Left lung (tissue), 10 donors: ENCODE data around the gene EPHB1. TPM values are rescaled to one million over a fixed set of nuclear protein-coding genes. Genes with fewer than 3 reads are reported as not detected.
"Not testable (repeated sequence)": the region's sequence is repeated elsewhere in the genome, so short reads cannot be mapped to it uniquely, and the experiment has no call there.

ENCODE experiments used
- ATAC-seq: fragments of 200-7000 bp; cut with Tn5 transposase; one replicate; pipeline ENCODE4 v1.9.1; 2020; ENCODE audit warnings: moderate library complexity
- DNase-seq, 4 donors: peaks; one replicate each; pipeline ENCODE4 v3.0.0-alpha.2; 2013 to 2020
- H3K27ac ChIP-seq, 2 donors: fragments of 200-600 bp; sonication (generic) in 1 of 2; one replicate each; pipeline versions ENCODE4 v1.5.0 to v1.8.0; 2020 to 2021
- H3K27me3 ChIP-seq, 2 donors: fragments of 200-600 bp; sonication (generic) in 1 of 2; one replicate each; pipeline versions ENCODE4 v1.5.0 to v1.8.0; 2020 to 2021
- H3K36me3 ChIP-seq, 2 donors: fragments of 200-600 bp; sonication (generic) in 1 of 2; one replicate each; pipeline versions ENCODE4 v1.5.0 to v1.8.0; 2020 to 2021
- H3K4me1 ChIP-seq, 2 donors: fragments of 200-600 bp; one replicate each; pipeline ENCODE4 v1.8.0; 2021
- H3K4me3 ChIP-seq, 2 donors: fragments of 200-600 bp; sonication (generic) in 1 of 2; one replicate each; pipeline versions ENCODE4 v1.5.0 to v1.8.0; 2020 to 2021; ENCODE audit warnings: mild to moderate bottlenecking in 1 of 2
- H3K9me3 ChIP-seq, 2 donors: fragments of 200-600 bp; sonication (generic) in 1 of 2; one replicate each; pipeline versions ENCODE4 v1.5.0 to v1.8.0; 2020 to 2021
- intact Hi-C, 2 donors: fragments of 100-400 bp; cut with DNase I; formaldehyde crosslinking; loops; one replicate each; pipeline versions ENCODE4 v1.11.2 to v1.14.2; 2022
- polyA plus RNA-seq, 6 donors: library from polyadenylated mRNA; unstranded; fragments of 120-200 nt; gene quantifications; one replicate each; pipeline ENCODE4 v1.2.1, GENCODE V29; 2013; ENCODE audit not compliant: insufficient read length in 6 of 6
- total RNA-seq, 2 donors: library from RNA; stranded (reverse); fragmentation: NEBNext Ultra II Directional; extraction: Animal tissue kit (Norgen Biotek cat#: 25700); gene quantifications; one replicate each; pipeline ENCODE4 v1.2.1, GENCODE V29; 2021
- TF ChIP-seq, protein P1 (sequence below), 2 donors: fragments of 200-600 bp; sonication (generic) in 1 of 2; IDR thresholded peaks; one replicate each; pipeline versions ENCODE4 v1.5.0 to v1.8.0; 2021; ENCODE audit warnings: antibody characterized with exemption in 2 of 2
- donor health status: DM: no; HTN: yes; CAD: no.
- donor health status: DM: no; HTN: no; CAD: no.

The EPHB1 gene
- total and polyA plus RNA-seq, 8 donors = 1.1 to 4.3 (median 2.7) TPM

DNA sequence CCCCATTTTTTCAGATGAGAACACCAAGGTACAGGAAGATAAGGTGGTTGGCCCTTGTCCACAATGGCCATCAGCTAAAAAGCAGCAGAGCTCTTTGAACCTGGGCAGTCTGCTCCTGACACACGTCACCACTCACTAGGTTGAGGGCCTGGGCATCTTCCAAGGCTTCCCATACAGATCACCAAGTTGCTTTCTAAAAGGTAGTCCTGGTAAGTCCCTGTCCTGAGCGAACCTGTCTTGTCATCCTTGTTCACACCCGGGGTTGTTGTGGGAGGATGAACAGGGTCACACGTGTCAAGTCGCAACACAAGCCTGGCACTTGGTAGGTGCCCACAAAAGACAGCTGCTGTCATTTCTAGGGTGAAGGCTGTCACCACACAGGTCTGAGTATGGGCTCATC is 260.4 kb downstream of the EPHB1 start:
- no peaks in the 10 kb centered on the region for H3K4me1 ChIP-seq
- H3K9me3 ChIP-seq = no peaks in the 10 kb centered on the region
- TF ChIP-seq, protein P1, sequence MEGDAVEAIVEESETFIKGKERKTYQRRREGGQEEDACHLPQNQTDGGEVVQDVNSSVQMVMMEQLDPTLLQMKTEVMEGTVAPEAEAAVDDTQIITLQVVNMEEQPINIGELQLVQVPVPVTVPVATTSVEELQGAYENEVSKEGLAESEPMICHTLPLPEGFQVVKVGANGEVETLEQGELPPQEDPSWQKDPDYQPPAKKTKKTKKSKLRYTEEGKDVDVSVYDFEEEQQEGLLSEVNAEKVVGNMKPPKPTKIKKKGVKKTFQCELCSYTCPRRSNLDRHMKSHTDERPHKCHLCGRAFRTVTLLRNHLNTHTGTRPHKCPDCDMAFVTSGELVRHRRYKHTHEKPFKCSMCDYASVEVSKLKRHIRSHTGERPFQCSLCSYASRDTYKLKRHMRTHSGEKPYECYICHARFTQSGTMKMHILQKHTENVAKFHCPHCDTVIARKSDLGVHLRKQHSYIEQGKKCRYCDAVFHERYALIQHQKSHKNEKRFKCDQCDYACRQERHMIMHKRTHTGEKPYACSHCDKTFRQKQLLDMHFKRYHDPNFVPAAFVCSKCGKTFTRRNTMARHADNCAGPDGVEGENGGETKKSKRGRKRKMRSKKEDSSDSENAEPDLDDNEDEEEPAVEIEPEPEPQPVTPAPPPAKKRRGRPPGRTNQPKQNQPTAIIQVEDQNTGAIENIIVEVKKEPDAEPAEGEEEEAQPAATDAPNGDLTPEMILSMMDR (IDR thresholded peaks at IDR 0.05) = no peak
- no peak for ATAC-seq
- intact Hi-C loops = no loop called here
- no peak for DNase-seq
- no peak overlapping the region for H3K27ac ChIP-seq
- H3K4me3 ChIP-seq = no peak overlapping the region
- H3K36me3 ChIP-seq = no peaks in the 10 kb centered on the region
- H3K27me3 ChIP-seq = no peaks in the 10 kb centered on the region

DNA sequence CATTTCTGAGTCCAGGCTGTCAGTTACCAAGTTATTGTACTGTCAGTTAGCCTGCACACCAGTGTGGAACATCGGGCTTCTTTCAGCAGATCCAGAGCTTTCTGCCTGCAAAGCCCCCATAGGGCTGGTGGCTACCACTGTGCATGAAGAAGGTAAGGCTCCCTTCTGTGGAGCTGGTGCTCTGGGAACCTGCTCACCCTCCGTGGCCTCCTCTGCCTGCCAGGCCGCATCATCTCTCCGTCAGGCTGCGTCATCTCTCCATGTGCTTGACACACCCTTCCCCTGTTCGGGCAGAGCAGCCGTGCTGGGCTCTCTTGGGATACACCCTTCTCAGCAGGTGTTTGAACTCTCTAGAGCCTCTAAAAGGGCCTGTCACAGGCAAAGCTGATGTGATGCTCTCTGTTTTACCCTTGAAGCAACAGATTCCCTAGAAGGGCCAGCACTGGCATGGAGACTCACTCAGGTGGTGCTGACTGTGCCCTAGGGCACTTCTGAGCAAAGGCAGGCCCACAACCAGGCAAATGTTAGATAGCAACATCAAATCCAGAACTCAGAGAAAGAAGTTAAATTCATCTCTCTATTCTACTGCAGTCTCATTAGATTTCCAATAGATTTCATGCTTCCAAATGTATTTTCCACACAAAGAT is 261.1 kb downstream of the EPHB1 start:
- Histone ChIP-seq H3K27ac (no peak overlapping the region), H3K4me1 (no peaks in the 10 kb centered on the region), H3K36me3 (no peaks in the 10 kb centered on the region), H3K4me3 (no peak overlapping the region), H3K27me3 (no peaks in the 10 kb centered on the region), H3K9me3 (no peaks in the 10 kb centered on the region)
- DNase-seq (no peak), ATAC-seq (no peak)
- intact Hi-C loops = no loop called here
- TF ChIP-seq, protein P1 (IDR thresholded peaks at IDR 0.05) = no peak

- intact Hi-C loops = no loop called here
- H3K27me3 ChIP-seq = no peaks in the 10 kb centered on the region
- H3K27ac ChIP-seq = no peak overlapping the region
- DNase-seq (no peak), ATAC-seq (no peak)
- H3K36me3 ChIP-seq = no peaks in the 10 kb centered on the region
- no peak overlapping the region for H3K4me3 ChIP-seq
- TF ChIP-seq, protein P1 (IDR thresholded peaks at IDR 0.05) = no peak
- peaks cover 0 to 2% of the 10 kb centered on the region in 2 donors for H3K9me3 ChIP-seq
- H3K4me1 ChIP-seq = no peaks in the 10 kb centered on the region
Observed at GRCh38 chr3:135056733-135057310, 261.8 kb downstream of the EPHB1 start.

DNA sequence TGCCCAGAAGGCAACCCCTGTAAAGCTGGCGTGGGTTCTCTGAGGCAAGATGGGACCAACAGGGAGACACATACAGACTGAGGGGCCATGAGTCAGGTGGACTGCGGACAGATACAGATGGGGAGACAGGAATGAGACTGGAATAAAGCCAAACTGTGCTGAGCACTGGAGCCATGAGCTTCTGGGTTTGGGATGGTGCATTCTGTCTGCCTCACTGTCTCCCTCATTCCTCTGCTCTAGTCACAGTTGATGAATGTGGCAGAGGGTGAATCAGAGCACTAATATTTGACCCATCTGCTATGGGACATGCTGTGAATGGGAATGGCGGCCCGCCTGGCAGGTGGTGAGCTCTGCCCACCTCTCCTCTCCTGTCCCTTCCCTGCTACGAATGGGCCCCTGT is 262.9 kb downstream of the EPHB1 start:
- H3K36me3 ChIP-seq = no peaks in the 10 kb centered on the region
- no peak overlapping the region for H3K4me3 ChIP-seq
- H3K27ac ChIP-seq = no peak overlapping the region
- no peaks in the 10 kb centered on the region for H3K27me3 ChIP-seq
- no peak for ATAC-seq
- no peak for DNase-seq
- no peaks in the 10 kb centered on the region for H3K4me1 ChIP-seq
- TF ChIP-seq, protein P1 (IDR thresholded peaks at IDR 0.05) = no peak
- peaks cover 0 to 5% of the 10 kb centered on the region in 2 donors for H3K9me3 ChIP-seq
- intact Hi-C loops = no loop called here

GRCh38 chr3:135059580-135059979 is 264.5 kb downstream of the EPHB1 start:
- H3K36me3 ChIP-seq = no peaks in the 10 kb centered on the region
- DNase-seq = no peak
- intact Hi-C loops = no loop called here

DNA sequence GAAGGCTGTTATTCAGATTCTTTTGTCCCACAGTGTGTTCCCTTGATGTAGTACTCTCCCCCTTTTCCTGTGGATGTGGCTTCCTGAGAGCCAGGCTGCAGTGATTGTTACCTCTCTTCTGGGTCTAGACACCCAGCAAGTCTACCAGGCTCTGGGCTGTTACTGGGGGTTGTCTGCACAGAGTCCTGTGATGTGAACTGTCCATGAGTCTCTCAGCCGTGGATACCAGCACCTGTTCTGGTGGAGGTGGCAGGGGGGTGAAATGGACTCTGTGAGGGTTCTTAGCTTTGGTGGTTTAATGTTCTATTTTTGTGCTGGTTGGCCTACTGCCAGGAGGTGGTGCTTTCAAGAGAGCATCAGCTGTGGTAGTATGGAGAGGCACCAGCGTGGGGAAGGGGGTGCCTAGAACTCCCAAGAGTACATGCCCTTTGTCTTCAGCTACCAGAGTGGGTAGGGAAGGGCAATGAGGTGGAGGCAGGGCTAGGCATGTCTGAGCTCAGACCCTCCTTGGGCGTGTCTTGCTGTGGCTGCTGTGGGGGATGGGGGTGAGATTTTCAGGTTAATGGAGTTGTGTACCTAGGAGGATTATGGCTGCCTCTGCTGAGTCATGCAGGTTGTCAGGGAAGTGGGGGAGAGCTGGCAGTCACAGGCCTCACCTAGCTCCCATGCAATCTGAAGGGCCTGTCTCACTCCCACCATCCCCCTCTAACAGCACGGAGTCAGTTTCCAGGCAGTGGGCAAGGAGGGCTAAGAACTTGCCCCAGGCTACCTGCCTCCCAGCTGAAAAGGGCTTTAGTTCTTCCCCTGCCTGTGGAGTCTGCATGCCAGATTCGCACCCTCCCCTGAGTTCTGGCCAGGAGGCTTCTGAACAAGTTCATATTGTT is 272.0 kb downstream of the EPHB1 start:
- peaks cover 0 to 13% of the 10 kb centered on the region in 2 donors for H3K9me3 ChIP-seq
- ATAC-seq, H3K27me3 ChIP-seq, H3K36me3 ChIP-seq, H3K27ac ChIP-seq, H3K4me3 ChIP-seq, H3K4me1 ChIP-seq, intact Hi-C loops, DNase-seq: not testable (repeated sequence)

More at GRCh38 chr3:135059580-135059979, 264.5 kb downstream of the EPHB1 start:
- no peaks in the 10 kb centered on the region for H3K27me3 ChIP-seq
- H3K9me3 ChIP-seq = peaks cover 0 to 13% of the 10 kb centered on the region in 2 donors
- no peak overlapping the region for H3K27ac ChIP-seq
- no peaks in the 10 kb centered on the region for H3K4me1 ChIP-seq
- ATAC-seq = no peak
- TF ChIP-seq, protein P1 (IDR thresholded peaks at IDR 0.05) = no peak
- H3K4me3 ChIP-seq = no peak overlapping the region
